Sigmoid colon (tissue), 3 donors: Measurements from ENCODE around the gene MRPL36.

Source experiments
- CTCF ChIP-seq, 4 experiments: fragments of 450-650 bp in 3 of 4; fragments of 200-600 bp in 1 of 4; IDR thresholded peaks; one replicate each; pipeline ENCODE4 v1.5.1; 2016 to 2019; ENCODE audit warnings: antibody characterized with exemption in 4 of 4, mild to moderate bottlenecking in 3 of 4, moderate library complexity in 2 of 4
- POLR2A ChIP-seq, 2 donors: fragments of 450-650 bp; IDR thresholded peaks; one replicate each; pipeline ENCODE4 v1.6.1; 2016; ENCODE audit warnings: antibody characterized with exemption in 2 of 2, mild to moderate bottlenecking in 2 of 2, moderate library complexity in 2 of 2

GRCh38 chr5:1845696-1846095 lies 46.1 kb upstream of the MRPL36 start:
- no peak for TF ChIP-seq CTCF (IDR thresholded peaks at IDR 0.05)
- TF ChIP-seq POLR2A (IDR thresholded peaks at IDR 0.05) = no peak
